Smooth muscle cell of trachea (primary cell): ENCODE data around the gene HSPBP1. TPM values are rescaled to one million over a fixed set of nuclear protein-coding genes. Genes with fewer than 3 reads are reported as not detected.

Experiments
- total RNA-seq: library from RNA; depleted of rRNA; stranded (reverse); fragments of >200 nt; gene quantifications from 2 replicates; pipeline ENCODE4 v1.2.1, GENCODE V29; 2014

HSPBP1 gene, protein sequence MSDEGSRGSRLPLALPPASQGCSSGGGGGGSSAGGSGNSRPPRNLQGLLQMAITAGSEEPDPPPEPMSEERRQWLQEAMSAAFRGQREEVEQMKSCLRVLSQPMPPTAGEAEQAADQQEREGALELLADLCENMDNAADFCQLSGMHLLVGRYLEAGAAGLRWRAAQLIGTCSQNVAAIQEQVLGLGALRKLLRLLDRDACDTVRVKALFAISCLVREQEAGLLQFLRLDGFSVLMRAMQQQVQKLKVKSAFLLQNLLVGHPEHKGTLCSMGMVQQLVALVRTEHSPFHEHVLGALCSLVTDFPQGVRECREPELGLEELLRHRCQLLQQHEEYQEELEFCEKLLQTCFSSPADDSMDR
- total RNA-seq, result 28.8 and 39.3 TPM in 2 replicates

DNA sequence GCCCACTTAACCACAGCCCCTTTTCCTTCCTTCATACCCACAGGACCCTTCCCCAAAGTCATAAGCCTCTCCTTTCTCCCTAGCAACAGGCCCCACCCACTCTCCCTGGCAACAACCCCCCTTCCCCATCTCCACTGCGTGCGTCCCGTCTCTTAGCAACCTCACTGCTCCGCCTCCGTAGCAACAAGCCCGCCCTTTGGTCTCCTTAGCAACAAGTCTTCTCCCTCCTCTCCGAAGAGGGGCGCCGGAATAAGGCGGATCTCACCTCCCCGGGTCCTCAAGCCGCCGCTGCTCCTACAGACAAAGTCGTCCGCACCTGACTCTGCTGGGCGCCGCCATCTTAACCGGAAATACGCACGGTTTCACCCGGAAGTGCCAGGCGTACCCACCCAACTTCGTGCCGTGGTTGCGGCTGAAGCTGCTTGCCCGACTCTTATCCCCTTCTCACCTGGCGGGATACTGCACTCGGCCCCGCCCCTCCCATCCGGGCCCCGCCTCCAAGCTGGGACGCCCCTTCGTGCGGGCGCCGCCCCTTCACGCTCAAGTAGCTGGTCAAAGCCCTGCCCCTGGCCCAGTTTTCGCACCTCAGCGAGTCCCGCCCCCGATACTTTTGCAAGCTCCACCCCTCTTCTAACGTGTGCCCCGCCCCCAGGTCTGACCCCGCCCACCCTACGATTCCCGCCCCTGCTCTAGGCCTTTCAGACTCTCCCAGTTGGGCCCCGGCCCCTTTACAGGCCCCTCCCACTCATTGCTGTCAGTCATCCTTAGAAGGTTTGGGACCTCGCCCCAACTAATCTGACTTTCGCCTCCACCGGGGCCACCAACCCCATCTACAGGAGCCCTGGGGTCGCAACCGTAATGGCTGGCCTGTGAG, at the start of gene HSPBP1:
Gene HSPBP1 (minus strand): TSS at position 341 of the 874 bp plus-strand sequence. CDS start 502 bp downstream, outside the sequence.

DNA sequence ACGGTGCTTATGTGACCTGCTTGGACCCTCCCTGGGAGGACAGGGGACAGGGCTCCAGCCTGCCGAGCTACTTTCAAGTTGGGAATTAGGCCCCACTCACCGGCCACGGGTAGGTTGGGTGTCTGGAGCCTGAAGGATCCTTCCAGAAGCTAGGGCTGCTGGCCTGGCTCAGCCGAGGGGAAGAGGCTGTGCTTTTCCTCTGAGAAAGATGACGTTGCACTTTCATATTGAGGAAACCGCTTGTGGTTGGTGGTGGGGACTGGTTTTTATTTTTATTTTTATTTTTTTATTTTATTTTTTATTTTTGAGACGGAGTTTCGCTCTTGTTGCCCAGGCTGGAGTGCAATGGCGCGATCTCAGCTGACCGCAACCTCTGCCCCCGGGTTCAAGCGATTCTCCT, 45.3 kb upstream of the HSPBP1 start, which contains the start of gene TMEM150B:
Gene TMEM150B (minus strand): TSS at position 170 of the 400 bp plus-strand sequence. CDS start 4,305 bp downstream, outside the sequence.

DNA sequence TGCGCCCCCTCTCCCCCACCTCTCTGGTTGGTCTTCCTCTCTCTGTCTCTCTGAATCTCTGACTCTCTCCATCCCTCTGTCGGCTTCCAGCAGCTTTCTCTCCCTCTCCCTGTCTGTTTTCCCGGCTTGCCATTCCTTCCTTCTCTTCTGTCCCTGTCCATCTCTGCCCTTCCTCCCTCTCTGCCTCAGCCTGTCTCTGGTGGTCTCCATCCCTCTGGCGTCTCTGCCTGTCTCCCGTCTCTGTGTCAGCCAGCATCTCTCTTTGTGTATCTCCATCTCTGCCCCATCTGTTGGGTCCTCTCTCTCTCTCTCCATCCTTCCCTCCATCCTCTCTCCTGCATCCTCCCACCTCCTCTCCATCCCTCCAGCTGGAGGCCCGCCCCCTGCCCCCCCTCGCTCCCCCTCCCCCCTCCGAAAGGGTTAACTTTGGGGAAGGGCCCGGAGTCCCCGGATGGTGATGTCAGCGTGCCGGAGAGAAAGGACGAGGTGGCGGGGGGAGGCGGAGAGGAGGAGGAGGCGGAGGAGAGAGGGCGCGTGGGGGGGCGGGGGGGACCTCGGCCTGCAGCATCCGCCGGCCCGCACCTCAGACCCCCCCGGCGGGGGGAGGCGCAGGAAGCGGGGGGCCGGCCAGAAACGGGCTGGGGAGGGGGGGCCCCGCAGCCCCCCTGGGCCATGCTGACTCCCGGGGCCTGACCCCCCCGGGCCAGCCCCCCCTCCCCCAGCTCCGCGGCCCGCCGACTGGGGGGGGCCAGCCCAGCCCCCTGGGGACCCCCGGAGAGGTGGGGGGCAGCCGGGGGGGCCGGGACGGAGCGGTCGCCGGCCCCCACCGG, 3.9 kb upstream of the HSPBP1 start, which contains the start of gene BRSK1:
Gene BRSK1 (plus strand): TSS at position 450 of the 830 bp plus-strand sequence. CDS start 446 bp downstream, outside the sequence.

DNA sequence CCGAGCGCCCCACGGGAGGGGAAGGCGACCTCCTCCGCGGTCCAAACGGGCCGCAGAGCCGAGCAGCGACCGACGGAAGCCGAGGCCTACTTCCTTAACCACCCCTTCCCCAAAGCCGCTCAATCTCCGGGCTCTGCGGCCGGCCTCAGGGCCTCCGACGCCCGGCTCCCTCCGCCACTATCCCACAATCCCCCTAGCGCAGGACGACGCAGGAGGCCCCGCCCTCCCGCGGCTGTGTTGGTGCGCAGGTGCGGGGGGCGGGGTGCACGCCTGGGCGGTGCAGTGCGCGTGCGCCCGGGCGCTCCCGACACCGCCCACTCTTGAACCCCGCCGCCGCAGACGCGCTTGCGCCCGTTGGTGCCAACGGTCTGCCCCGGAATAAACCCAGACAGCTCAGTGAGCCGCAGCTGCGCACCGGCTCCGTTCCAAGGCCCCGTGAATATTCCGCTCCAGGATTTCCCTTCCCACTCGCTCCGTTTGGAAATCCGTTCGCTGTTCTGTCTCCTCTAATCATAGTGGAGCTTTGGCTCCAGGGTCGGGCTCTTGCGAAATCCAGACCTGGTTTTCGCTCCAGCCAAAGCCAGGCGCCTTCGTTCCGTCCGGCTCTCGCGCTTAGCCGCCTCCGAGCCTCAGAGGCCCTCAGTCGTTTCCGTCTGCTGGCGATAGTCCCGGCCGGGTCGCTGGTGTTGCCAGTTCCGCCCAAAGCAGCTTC, 20.9 kb downstream of the HSPBP1 start, which contains the start of gene PPP6R1:
Gene PPP6R1 (minus strand): TSS at position 190 of the 712 bp plus-strand sequence. CDS start 11,914 bp downstream, outside the sequence.

DNA sequence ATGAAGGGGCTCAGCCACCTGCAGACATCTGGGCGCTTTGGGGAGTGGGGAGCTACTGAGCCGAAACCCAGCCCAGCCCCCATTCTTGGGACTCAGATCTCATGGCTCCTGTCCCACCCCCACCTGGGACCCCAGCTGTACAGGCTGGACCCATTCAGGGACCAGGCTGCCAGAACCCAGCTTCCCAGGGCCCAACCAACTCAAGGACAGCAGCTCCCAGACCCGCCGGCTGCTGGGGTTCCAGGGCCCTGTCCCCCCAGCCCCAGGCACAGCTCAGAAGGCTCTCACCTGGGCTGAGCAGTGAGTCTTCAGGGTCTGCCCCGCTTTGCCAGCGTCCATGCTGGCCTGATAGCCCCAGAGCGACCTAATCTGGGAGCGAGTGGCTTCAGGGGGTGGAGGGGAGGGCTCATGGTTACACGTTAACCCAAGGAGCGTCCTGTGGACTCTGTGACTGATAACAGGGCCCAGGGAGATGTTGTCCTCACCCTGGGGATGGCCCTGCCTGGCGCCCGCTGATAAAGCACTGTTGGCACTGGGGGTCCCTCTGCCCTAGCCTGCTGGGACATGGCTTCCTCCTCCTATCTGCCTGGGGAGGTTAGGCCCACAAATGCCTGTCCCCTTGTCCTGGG, 51.4 kb downstream of the HSPBP1 start, which contains the start of gene TMEM86B:
Gene TMEM86B (minus strand): TSS at position 361 of the 629 bp plus-strand sequence. CDS start 22 bp downstream, at position 339.

Other genes starting within 250 kb of the HSPBP1 start
- not detected in 2 replicates for gene GP6, start 241.8 kb downstream of the HSPBP1 start, total RNA-seq
- gene RDH13, start 217.0 kb downstream of the HSPBP1 start, total RNA-seq, result 9.3 and 10.1 TPM in 2 replicates
- gene EPS8L1, start 204.2 kb downstream of the HSPBP1 start, total RNA-seq, result 0.99 and 1.2 TPM in 2 replicates
- gene PPP1R12C, start 162.5 kb downstream of the HSPBP1 start, total RNA-seq, result 44.7 and 46.4 TPM in 2 replicates
- gene TNNT1, start 130.9 kb downstream of the HSPBP1 start, total RNA-seq, result 6.8 and 20.8 TPM in 2 replicates
- 0.66 TPM in 1 of 2 replicates, not detected in the other for gene TNNI3, start 122.4 kb downstream of the HSPBP1 start, total RNA-seq
- gene DNAAF3, start 113.5 kb downstream of the HSPBP1 start, total RNA-seq, result 0.33 and 0.87 TPM in 2 replicates
- 0.15 and 0.17 TPM in 2 replicates for gene SYT5, start 99.8 kb downstream of the HSPBP1 start, total RNA-seq
- gene PTPRH, start 70.6 kb downstream of the HSPBP1 start, total RNA-seq, result 4.5 and 10.9 TPM in 2 replicates
- gene TMEM86B, start 51.3 kb downstream of the HSPBP1 start, total RNA-seq, result 2.2 and 2.3 TPM in 2 replicates
- 33.6 and 48.0 TPM in 2 replicates for gene PPP6R1, start 21.1 kb downstream of the HSPBP1 start, total RNA-seq
- gene BRSK1, start 3.9 kb upstream of the HSPBP1 start, total RNA-seq, result 4.0 and 5.2 TPM in 2 replicates
- not detected in 2 replicates for gene TMEM150B, start 45.2 kb upstream of the HSPBP1 start, total RNA-seq
- gene KMT5C, start 59.8 kb upstream of the HSPBP1 start, total RNA-seq, result 9.0 and 10.1 TPM in 2 replicates
- not detected in 2 replicates for gene COX6B2, start 74.6 kb upstream of the HSPBP1 start, total RNA-seq
- not detected in 2 replicates for gene GARIN5B, start 83.2 kb upstream of the HSPBP1 start, total RNA-seq
- gene IL11, start 90.4 kb upstream of the HSPBP1 start, total RNA-seq, result 2.6 and 3.6 TPM in 2 replicates
- not detected in 2 replicates for gene TMEM190, start 96.7 kb upstream of the HSPBP1 start, total RNA-seq
- gene TMEM238, start 104.2 kb upstream of the HSPBP1 start, total RNA-seq, result 0.58 and 0.83 TPM in 2 replicates
- gene RPL28, start 105.8 kb upstream of the HSPBP1 start, total RNA-seq, result 190 and 286 TPM in 2 replicates
- gene UBE2S, start 127.7 kb upstream of the HSPBP1 start, total RNA-seq, result 53.1 and 144 TPM in 2 replicates
- under 0.01 TPM in 1 of 2 replicates, not detected in the other for gene SHISA7, start 163.2 kb upstream of the HSPBP1 start, total RNA-seq
- gene ISOC2, start 181.5 kb upstream of the HSPBP1 start, total RNA-seq, result 51.3 TPM in 2 replicates
- gene C19orf85, start 184.6 kb upstream of the HSPBP1 start, total RNA-seq, result not detected in 2 replicates
- gene ZNF628, start 196.5 kb upstream of the HSPBP1 start, total RNA-seq, result 1.6 and 3.3 TPM in 2 replicates
- gene NAT14, start 205.1 kb upstream of the HSPBP1 start, total RNA-seq, result 18.7 and 20.8 TPM in 2 replicates
- 14.4 and 47.6 TPM in 2 replicates for gene SSC5D, start 208.3 kb upstream of the HSPBP1 start, total RNA-seq